Measurements from ENCODE around the gene TECPR2.

DNA sequence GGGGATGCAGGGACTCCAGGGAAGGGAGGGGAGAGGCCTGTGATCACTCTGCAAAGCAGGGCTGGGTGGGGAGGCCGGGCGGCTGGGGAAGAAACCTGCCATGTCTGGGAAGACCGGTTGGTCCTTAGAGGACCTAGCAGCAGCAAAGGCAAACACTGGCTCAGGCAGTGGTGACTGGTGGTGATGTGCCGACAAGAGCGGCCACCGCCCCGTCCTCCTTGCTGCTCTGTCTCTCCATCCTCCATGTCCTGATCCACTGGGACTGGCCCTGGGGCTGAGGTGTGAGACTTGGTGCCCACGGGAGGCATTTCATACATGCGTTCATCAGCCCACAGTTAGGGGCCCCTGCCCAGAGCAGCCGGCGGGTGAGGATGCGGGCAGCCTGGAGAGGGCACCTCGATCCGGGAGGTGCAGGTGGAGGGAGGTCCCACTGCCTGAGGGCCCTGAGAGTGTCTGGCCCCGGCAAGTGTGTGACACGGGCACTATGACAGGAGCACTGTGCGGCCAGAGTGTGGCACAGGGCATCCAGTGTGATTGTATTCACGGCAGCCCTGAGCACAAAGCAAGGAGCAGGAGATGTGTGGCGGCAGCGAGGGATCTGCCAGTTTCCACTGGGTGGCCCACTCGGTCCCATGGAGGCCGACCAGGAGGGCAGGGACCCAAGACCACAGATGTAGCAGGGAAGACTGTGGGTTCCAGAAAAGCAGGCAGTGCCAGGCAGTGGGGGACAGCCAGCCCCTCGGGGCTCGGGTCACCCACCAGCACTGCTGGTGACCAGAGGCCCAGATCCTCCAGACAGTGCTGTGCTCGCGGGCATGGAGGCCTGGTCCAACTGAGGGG, 133.0 kb downstream of the TECPR2 start:
- no peak for TF ChIP-seq POLR2AphosphoS5 (IDR thresholded peaks at IDR 0.05; ENCODE audit: low read depth, low read length)
- TF ChIP-seq, protein P1, sequence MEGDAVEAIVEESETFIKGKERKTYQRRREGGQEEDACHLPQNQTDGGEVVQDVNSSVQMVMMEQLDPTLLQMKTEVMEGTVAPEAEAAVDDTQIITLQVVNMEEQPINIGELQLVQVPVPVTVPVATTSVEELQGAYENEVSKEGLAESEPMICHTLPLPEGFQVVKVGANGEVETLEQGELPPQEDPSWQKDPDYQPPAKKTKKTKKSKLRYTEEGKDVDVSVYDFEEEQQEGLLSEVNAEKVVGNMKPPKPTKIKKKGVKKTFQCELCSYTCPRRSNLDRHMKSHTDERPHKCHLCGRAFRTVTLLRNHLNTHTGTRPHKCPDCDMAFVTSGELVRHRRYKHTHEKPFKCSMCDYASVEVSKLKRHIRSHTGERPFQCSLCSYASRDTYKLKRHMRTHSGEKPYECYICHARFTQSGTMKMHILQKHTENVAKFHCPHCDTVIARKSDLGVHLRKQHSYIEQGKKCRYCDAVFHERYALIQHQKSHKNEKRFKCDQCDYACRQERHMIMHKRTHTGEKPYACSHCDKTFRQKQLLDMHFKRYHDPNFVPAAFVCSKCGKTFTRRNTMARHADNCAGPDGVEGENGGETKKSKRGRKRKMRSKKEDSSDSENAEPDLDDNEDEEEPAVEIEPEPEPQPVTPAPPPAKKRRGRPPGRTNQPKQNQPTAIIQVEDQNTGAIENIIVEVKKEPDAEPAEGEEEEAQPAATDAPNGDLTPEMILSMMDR (IDR thresholded peaks at IDR 0.05 in 2 of 3, conservative IDR thresholded peaks at IDR 0.05 in 1 of 3; ENCODE audit: borderline replicate concordance in 1 of 3, insufficient read depth in 1 of 3, low read depth in 2 of 3, low read length in 2 of 3) = no peak
- no peak for TF ChIP-seq POLR2A (IDR thresholded peaks at IDR 0.05; ENCODE audit: borderline replicate concordance, extremely low read depth, insufficient read depth, insufficient read length)
- TF ChIP-seq ZNF274 (IDR thresholded peaks at IDR 0.05; ENCODE audit: low read depth, low read length) = no peak
- no peak for TF ChIP-seq ZFX (IDR thresholded peaks at IDR 0.05)
- TF ChIP-seq EZH2 (IDR thresholded peaks at IDR 0.05) = no peak
- TF ChIP-seq YY1 (IDR thresholded peaks at IDR 0.05; ENCODE audit: extremely low read depth, insufficient replicate concordance, low read depth, low read length) = no peak
- TF ChIP-seq, protein P2, sequence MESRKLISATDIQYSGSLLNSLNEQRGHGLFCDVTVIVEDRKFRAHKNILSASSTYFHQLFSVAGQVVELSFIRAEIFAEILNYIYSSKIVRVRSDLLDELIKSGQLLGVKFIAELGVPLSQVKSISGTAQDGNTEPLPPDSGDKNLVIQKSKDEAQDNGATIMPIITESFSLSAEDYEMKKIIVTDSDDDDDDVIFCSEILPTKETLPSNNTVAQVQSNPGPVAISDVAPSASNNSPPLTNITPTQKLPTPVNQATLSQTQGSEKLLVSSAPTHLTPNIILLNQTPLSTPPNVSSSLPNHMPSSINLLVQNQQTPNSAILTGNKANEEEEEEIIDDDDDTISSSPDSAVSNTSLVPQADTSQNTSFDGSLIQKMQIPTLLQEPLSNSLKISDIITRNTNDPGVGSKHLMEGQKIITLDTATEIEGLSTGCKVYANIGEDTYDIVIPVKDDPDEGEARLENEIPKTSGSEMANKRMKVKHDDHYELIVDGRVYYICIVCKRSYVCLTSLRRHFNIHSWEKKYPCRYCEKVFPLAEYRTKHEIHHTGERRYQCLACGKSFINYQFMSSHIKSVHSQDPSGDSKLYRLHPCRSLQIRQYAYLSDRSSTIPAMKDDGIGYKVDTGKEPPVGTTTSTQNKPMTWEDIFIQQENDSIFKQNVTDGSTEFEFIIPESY (IDR thresholded peaks at IDR 0.05; ENCODE audit: extremely low read depth, insufficient replicate concordance, low read length) = no peak
- no peak for TF ChIP-seq CEBPB (IDR thresholded peaks at IDR 0.05; ENCODE audit: low read depth)
- TF ChIP-seq, protein P3, sequence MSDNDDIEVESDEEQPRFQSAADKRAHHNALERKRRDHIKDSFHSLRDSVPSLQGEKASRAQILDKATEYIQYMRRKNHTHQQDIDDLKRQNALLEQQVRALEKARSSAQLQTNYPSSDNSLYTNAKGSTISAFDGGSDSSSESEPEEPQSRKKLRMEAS (IDR thresholded peaks at IDR 0.05) = no peak
- TF ChIP-seq, protein P4, sequence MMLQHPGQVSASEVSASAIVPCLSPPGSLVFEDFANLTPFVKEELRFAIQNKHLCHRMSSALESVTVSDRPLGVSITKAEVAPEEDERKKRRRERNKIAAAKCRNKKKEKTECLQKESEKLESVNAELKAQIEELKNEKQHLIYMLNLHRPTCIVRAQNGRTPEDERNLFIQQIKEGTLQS (IDR thresholded peaks at IDR 0.05) = no peak
- no peak for TF ChIP-seq EZH2phosphoT487 (IDR thresholded peaks at IDR 0.05; ENCODE audit: borderline replicate concordance)
